SU-DHL-6 (cell line): Measurements from ENCODE around the gene FHIP1B.

Experiments
- H2AFZ ChIP-seq: fragments of 200-600 bp; sonication (generic); 2 replicates; pipeline ENCODE4 v1.6.1; 2014; ENCODE audit warnings: low read depth, mild to moderate bottlenecking, moderate library complexity, mixed read lengths, antibody characterized with exemption, low read length; ENCODE audit not compliant: severe bottlenecking
- H3F3A ChIP-seq: fragments of 200-600 bp; shearing (Covaris generic); 2 replicates; pipeline ENCODE4 v1.6.0; 2016; ENCODE audit warnings: antibody characterized with exemption, mild to moderate bottlenecking; ENCODE audit not compliant: insufficient read depth
- H3K27ac ChIP-seq: fragments of 200-600 bp; sonication (generic); 2 replicates; pipeline ENCODE4 v1.5.1; 2016; ENCODE audit warnings: low read depth, mild to moderate bottlenecking, low read length, moderate library complexity, mixed read lengths
- H3K27me3 ChIP-seq: fragments of 200-600 bp; sonication (generic), shearing (Covaris generic); 2 replicates; pipeline ENCODE4 v1.6.0; 2014; ENCODE audit warnings: mild to moderate bottlenecking, low read length
- H3K36me3 ChIP-seq: fragments of 200-600 bp; sonication (generic); 2 replicates; pipeline ENCODE4 v1.6.1; 2014; ENCODE audit warnings: mild to moderate bottlenecking, low read length, mixed read lengths
- H3K4me2 ChIP-seq: fragments of 300-600, 200-600 bp; shearing (Covaris generic), sonication (generic); 2 replicates; pipeline ENCODE4 v1.6.0; 2014; ENCODE audit warnings: low read length, low read depth, mild to moderate bottlenecking; ENCODE audit not compliant: poor library complexity, severe bottlenecking
- H3K4me3 ChIP-seq: fragments of 200-600 bp; sonication (generic); 2 replicates; pipeline ENCODE4 v1.5.1; 2014; ENCODE audit warnings: antibody characterized with exemption, low read length, mild to moderate bottlenecking, mixed read lengths; ENCODE audit not compliant: insufficient read depth, poor library complexity, severe bottlenecking
- H3K79me2 ChIP-seq: fragments of 200-600 bp; sonication (generic); 2 replicates; pipeline ENCODE4 v1.6.1; 2014; ENCODE audit warnings: mild to moderate bottlenecking, low read length, moderate library complexity; ENCODE audit not compliant: insufficient read depth
- H3K9ac ChIP-seq: fragments of 200-600 bp; sonication (generic); 2 replicates; pipeline ENCODE4 v1.7.0; 2014; ENCODE audit warnings: mild to moderate bottlenecking, low read length
- H3K9me2 ChIP-seq: fragments of 200-600 bp; sonication (generic); replicated peaks from 2 replicates; pipeline ENCODE4 v1.6.1; 2014; ENCODE audit warnings: low read length; ENCODE audit not compliant: insufficient read depth
- H3K9me3 ChIP-seq: fragments of 200-600 bp; sonication (generic); 2 replicates; pipeline ENCODE4 v1.6.1; 2014; ENCODE audit warnings: low read length, mixed read lengths; ENCODE audit not compliant: insufficient read depth
- H4K20me1 ChIP-seq: fragments of 200-600 bp; sonication (generic); 2 replicates; pipeline ENCODE4 v1.6.1; 2014; ENCODE audit warnings: low read depth, mild to moderate bottlenecking, antibody characterized with exemption, low read length, moderate library complexity, mixed read lengths
- CTCF ChIP-seq: fragments of 200-600 bp; sonication (generic); IDR thresholded peaks from one replicate; pipeline ENCODE4 v1.5.1; 2017; ENCODE audit warnings: antibody characterized with exemption, mild to moderate bottlenecking, low read length, moderate library complexity; ENCODE audit not compliant: insufficient read depth, poor library complexity, severe bottlenecking
- EZH2phosphoT487 ChIP-seq: fragments of 200-600 bp; sonication (generic), shearing (Covaris generic); conservative IDR thresholded peaks from 2 replicates; pipeline ENCODE4 v1.6.1; 2018; ENCODE audit warnings: mild to moderate bottlenecking, antibody characterized with exemption, low read length, moderate library complexity, mixed read lengths

FHIP1B gene

GRCh38 chr11:6197466-6198200 lies 36.8 kb downstream of the FHIP1B start:
- Histone ChIP-seq H3K4me2 (no peak overlapping the region), H4K20me1 (no peaks in the 10 kb centered on the region), H3K9me2 (no peaks in the 10 kb centered on the region), H3F3A (no peaks in the 10 kb centered on the region), H3K4me3 (no peak overlapping the region), H2AFZ (no peak overlapping the region), H3K36me3 (no peaks in the 10 kb centered on the region), H3K27ac (no peak overlapping the region), H3K27me3 (no peaks in the 10 kb centered on the region), H3K79me2 (no peaks in the 10 kb centered on the region), H3K9ac (no peak overlapping the region), H3K9me3 (no peaks in the 10 kb centered on the region)
- TF ChIP-seq CTCF: no peak
- TF ChIP-seq EZH2phosphoT487: no peak

- Histone ChIP-seq H3K79me2 (no peaks in the 10 kb centered on the region), H3K9ac (no peak overlapping the region), H3F3A (no peaks in the 10 kb centered on the region), H3K4me3 (no peak overlapping the region), H3K9me3 (no peaks in the 10 kb centered on the region), H3K36me3 (no peaks in the 10 kb centered on the region), H4K20me1 (no peaks in the 10 kb centered on the region), H3K27ac (no peak overlapping the region), H3K27me3 (no peaks in the 10 kb centered on the region), H3K4me2 (no peak overlapping the region), H2AFZ (no peak overlapping the region), H3K9me2 (no peaks in the 10 kb centered on the region)
- no peak for TF ChIP-seq EZH2phosphoT487
- no peak for TF ChIP-seq CTCF
These were observed 38.0 kb downstream of the FHIP1B start for GRCh38 chr11:6196396-6196795.

GRCh38 chr11:6194065-6194581 lies 40.3 kb downstream of the FHIP1B start:
- TF ChIP-seq CTCF (no peak), EZH2phosphoT487 (no peak)
- Histone ChIP-seq H3K79me2 (no peaks in the 10 kb centered on the region), H3K4me2 (no peak overlapping the region)

More at GRCh38 chr11:6194065-6194581, 40.3 kb downstream of the FHIP1B start:
- no peaks in the 10 kb centered on the region for H3K9me2 ChIP-seq
- H2AFZ ChIP-seq: no peak overlapping the region
- no peaks in the 10 kb centered on the region for H3K9me3 ChIP-seq
- H3F3A ChIP-seq: no peaks in the 10 kb centered on the region
- H4K20me1 ChIP-seq: no peaks in the 10 kb centered on the region
- no peak overlapping the region for H3K9ac ChIP-seq
- no peak overlapping the region for H3K27ac ChIP-seq
- no peaks in the 10 kb centered on the region for H3K36me3 ChIP-seq
- no peaks in the 10 kb centered on the region for H3K27me3 ChIP-seq
- H3K4me3 ChIP-seq: no peak overlapping the region
